Breast epithelium (tissue), 3 donors: ENCODE measurements around the gene NCOR2.

ENCODE experiments used
- POLR2A ChIP-seq: fragments of 450-650 bp; IDR thresholded peaks from one replicate; pipeline ENCODE4 v1.6.1; 2016; ENCODE audit warnings: antibody characterized with exemption, mild to moderate bottlenecking, moderate library complexity
- TF ChIP-seq, protein P1 (sequence below), 3 donors: fragments of 450-650 bp; IDR thresholded peaks; one replicate each; pipeline ENCODE4 v1.5.1; 2016 to 2017; ENCODE audit warnings: antibody characterized with exemption in 3 of 3, mild to moderate bottlenecking in 3 of 3, moderate library complexity in 3 of 3

DNA sequence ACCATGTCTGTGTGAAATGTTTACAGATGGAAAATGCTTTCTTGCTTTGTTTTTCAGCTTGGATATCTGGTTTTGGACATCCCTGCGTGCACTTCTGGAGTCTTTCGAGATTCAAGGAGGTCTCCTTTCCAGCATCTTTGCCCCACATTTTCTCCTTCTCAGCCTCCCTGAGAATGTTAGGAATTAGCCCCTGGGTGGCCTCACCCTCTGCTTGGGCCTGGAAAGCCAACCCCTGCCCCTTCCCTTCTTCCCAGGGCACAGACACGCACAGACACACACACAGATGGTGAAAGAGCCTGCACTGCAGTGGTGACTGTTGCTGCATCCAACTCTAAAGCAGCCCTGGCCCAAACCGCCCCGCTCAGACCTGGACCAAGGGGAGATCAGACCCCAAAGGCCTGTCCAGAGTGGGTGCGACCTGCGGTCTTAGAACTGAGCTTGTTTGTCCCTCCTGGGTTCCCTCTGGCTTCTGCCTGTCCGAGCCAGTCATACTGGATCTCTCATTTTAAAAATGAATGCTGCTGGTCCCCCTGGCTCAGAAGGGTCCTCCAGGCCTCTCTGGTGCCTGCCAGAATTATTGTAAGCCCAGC, 8.7 kb upstream of the NCOR2 start:
- TF ChIP-seq, protein P1, sequence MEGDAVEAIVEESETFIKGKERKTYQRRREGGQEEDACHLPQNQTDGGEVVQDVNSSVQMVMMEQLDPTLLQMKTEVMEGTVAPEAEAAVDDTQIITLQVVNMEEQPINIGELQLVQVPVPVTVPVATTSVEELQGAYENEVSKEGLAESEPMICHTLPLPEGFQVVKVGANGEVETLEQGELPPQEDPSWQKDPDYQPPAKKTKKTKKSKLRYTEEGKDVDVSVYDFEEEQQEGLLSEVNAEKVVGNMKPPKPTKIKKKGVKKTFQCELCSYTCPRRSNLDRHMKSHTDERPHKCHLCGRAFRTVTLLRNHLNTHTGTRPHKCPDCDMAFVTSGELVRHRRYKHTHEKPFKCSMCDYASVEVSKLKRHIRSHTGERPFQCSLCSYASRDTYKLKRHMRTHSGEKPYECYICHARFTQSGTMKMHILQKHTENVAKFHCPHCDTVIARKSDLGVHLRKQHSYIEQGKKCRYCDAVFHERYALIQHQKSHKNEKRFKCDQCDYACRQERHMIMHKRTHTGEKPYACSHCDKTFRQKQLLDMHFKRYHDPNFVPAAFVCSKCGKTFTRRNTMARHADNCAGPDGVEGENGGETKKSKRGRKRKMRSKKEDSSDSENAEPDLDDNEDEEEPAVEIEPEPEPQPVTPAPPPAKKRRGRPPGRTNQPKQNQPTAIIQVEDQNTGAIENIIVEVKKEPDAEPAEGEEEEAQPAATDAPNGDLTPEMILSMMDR (IDR thresholded peaks at IDR 0.05) = no peak
- no peak for TF ChIP-seq POLR2A
